HG03442 (cell line): Measurements from ENCODE around the gene TLCD3B.

ENCODE experiments used
- ATAC-seq: cut with Tn5 transposase; IDR thresholded peaks from one replicate; pipeline ENCODE4 v1.9.1; 2021; ENCODE audit warnings: mild to moderate bottlenecking, moderate library complexity; ENCODE audit not compliant: unreplicated experiment

TLCD3B gene

GRCh38 chr16:30006659-30007377 lies 24.3 kb downstream of the TLCD3B start:
- ATAC-seq, result no peak

GRCh38 chr16:30006095-30006473 lies 25.0 kb downstream of the TLCD3B start:
- ATAC-seq, result no peak

- ATAC-seq, result no peak
Observed at GRCh38 chr16:30005341-30006094, 25.6 kb downstream of the TLCD3B start.

GRCh38 chr16:30004811-30005242 lies 26.2 kb downstream of the TLCD3B start:
- no peak for ATAC-seq

GRCh38 chr16:30004424-30004776 lies 26.7 kb downstream of the TLCD3B start:
- ATAC-seq, result no peak

GRCh38 chr16:30003670-30004423 lies 27.2 kb downstream of the TLCD3B start:
- no peak for ATAC-seq

GRCh38 chr16:30002614-30003346 lies 28.3 kb downstream of the TLCD3B start:
- no peak for ATAC-seq

- no peak for ATAC-seq
Observed at GRCh38 chr16:30000735-30001631, 30.1 kb downstream of the TLCD3B start.

- no peak for ATAC-seq
Observed at GRCh38 chr16:29999605-30000004, 31.5 kb downstream of the TLCD3B start.

- no peak for ATAC-seq
Observed at GRCh38 chr16:29996766-29997250, 34.3 kb downstream of the TLCD3B start.

GRCh38 chr16:29995911-29996765 lies 34.9 kb downstream of the TLCD3B start, which contains the start of gene INO80E:
Gene INO80E (plus strand): TSS chr16:29996241. CDS start chr16:29996311, 70 bp downstream.
- ATAC-seq, result peak; percentile 90

- ATAC-seq, result peak; percentile 45
Observed at GRCh38 chr16:29995324-29995910, 35.7 kb downstream of the TLCD3B start, which contains the start of gene HIRIP3. Gene HIRIP3 (minus strand): TSS chr16:29995617. CDS start chr16:29995605, 12 bp downstream.

GRCh38 chr16:29994600-29995323 lies 36.3 kb downstream of the TLCD3B start:
- peak; percentile 21 for ATAC-seq

- no peak for ATAC-seq
Observed at GRCh38 chr16:29993903-29994599, 37.0 kb downstream of the TLCD3B start.

- no peak for ATAC-seq
Observed at GRCh38 chr16:29993191-29993902, 37.7 kb downstream of the TLCD3B start.

- ATAC-seq, result no peak
Observed at GRCh38 chr16:29992344-29992967, 38.6 kb downstream of the TLCD3B start.
